Measurements from ENCODE around the gene GPX1.

DNA sequence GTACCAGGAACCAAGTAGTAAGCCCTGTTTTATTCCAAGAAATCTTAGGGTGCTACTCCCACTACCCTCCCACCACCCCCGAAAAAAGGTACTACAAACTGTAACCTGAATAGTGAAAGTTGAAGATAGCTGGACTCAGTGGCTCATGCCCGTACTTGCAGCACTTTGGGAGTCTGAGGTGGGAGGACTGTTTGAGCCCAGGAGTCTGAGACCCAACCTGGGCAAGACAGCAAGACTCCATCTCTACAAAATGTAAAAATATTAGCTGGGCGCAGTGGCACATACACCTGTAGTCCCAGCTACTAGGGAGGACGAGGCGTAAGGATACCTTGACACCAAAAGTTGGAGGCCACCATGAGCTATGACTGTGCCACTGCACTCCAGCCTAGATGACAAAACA lies 45.7 kb upstream of the GPX1 start:
- TF ChIP-seq, protein P1, sequence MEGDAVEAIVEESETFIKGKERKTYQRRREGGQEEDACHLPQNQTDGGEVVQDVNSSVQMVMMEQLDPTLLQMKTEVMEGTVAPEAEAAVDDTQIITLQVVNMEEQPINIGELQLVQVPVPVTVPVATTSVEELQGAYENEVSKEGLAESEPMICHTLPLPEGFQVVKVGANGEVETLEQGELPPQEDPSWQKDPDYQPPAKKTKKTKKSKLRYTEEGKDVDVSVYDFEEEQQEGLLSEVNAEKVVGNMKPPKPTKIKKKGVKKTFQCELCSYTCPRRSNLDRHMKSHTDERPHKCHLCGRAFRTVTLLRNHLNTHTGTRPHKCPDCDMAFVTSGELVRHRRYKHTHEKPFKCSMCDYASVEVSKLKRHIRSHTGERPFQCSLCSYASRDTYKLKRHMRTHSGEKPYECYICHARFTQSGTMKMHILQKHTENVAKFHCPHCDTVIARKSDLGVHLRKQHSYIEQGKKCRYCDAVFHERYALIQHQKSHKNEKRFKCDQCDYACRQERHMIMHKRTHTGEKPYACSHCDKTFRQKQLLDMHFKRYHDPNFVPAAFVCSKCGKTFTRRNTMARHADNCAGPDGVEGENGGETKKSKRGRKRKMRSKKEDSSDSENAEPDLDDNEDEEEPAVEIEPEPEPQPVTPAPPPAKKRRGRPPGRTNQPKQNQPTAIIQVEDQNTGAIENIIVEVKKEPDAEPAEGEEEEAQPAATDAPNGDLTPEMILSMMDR (conservative IDR thresholded peaks at IDR 0.05; ENCODE audit: low read length), result no peak
- TF ChIP-seq EZH2phosphoT487 (IDR thresholded peaks at IDR 0.05; ENCODE audit: borderline replicate concordance, low read depth, low read length), result no peak
